Vagina (tissue), 2 donors: Measurements from ENCODE around the gene ENTPD1. TPM values are rescaled to one million over a fixed set of nuclear protein-coding genes. Genes with fewer than 3 reads are reported as not detected.
A peak's percentile ranks its signal among the peaks of the same experiment; 100 is the strongest.
"Not testable (repeated sequence)": the region's sequence is repeated elsewhere in the genome, so short reads cannot be mapped to it uniquely, and the experiment has no call there.

ENCODE experiments used
- DNase-seq, 2 donors: peaks; one replicate each; pipeline ENCODE4 v3.0.0-alpha.2; 2017; ENCODE audit errors: extremely low spot score in 2 of 2
- H3K27ac ChIP-seq: fragments of 200-600 bp; sonication (generic); one replicate; pipeline ENCODE4 v1.5.1; 2019
- H3K27me3 ChIP-seq: fragments of 200-600 bp; sonication (generic); one replicate; pipeline ENCODE4 v1.5.1; 2019
- H3K36me3 ChIP-seq, 2 donors: fragments of 200-600 bp; sonication (generic); one replicate each; pipeline ENCODE4 v1.5.1; 2017 to 2019
- H3K4me1 ChIP-seq: fragments of 200-600 bp; sonication (generic); one replicate; pipeline ENCODE4 v1.5.1; 2019
- H3K4me3 ChIP-seq, 2 donors: fragments of 200-600 bp; sonication (generic); 1 replicate in 1 of 2; 2 replicates in 1 of 2; pipeline ENCODE4 v1.5.1; 2016 to 2019
- H3K9me3 ChIP-seq: fragments of 200-600 bp; sonication (generic); one replicate; pipeline ENCODE4 v1.5.1; 2019
- CTCF ChIP-seq, 3 experiments: fragments of 450-650 bp in 2 of 3; fragments of 200-600 bp in 1 of 3; sonication (generic) in 1 of 3; IDR thresholded peaks; one replicate each; pipeline ENCODE4 v1.5.1; 2017 to 2019; ENCODE audit warnings: antibody characterized with exemption in 3 of 3, mild to moderate bottlenecking in 2 of 3, moderate library complexity in 2 of 3
- POLR2A ChIP-seq, 2 donors: fragments of 450-650 bp; IDR thresholded peaks; one replicate each; pipeline ENCODE4 v1.6.1; 2017; ENCODE audit warnings: antibody characterized with exemption in 2 of 2, mild to moderate bottlenecking in 2 of 2, moderate library complexity in 2 of 2
- POLR2AphosphoS5 ChIP-seq, 2 donors: sonication (generic); formaldehyde crosslinking; IDR thresholded peaks; one replicate each; pipeline ENCODE4 v1.9.0; 2017; ENCODE audit warnings: antibody characterized with exemption in 2 of 2, mild to moderate bottlenecking in 2 of 2, low read depth in 1 of 2; ENCODE audit not compliant: insufficient read depth in 1 of 2
- intact Hi-C: fragments of 100-400 bp; cut with DNase I; formaldehyde crosslinking; loops from one replicate; pipeline ENCODE4 v1.15.1; 2023
- total RNA-seq: library from RNA; depleted of rRNA; stranded (reverse); fragments of >200 nt; gene quantifications from one replicate; pipeline ENCODE4 v1.2.3, GENCODE V29; 2016

Gene ENTPD1
- total RNA-seq, 1 donor from 2014 or later, result 17.7 TPM

- Histone ChIP-seq H3K9me3 (no peaks in the 10 kb centered on the region), H3K4me3 (peak overlapping the region; percentile 84), H3K4me1 (peaks cover 7% of the 10 kb centered on the region), H3K27me3 (no peaks in the 10 kb centered on the region), H3K36me3 (peaks cover 0 to 16% of the 10 kb centered on the region in 2 donors), H3K27ac (peak overlapping the region; percentile 86)
- intact Hi-C loops, result no loop called here
- TF ChIP-seq POLR2AphosphoS5 (IDR thresholded peaks at IDR 0.05; ENCODE audit: insufficient read depth in 1 of 2, low read depth in 1 of 2), result no peak
- no peak for TF ChIP-seq POLR2A (IDR thresholded peaks at IDR 0.05)
- no peak for TF ChIP-seq CTCF (IDR thresholded peaks at IDR 0.05)
- no peak for DNase-seq
Observed at GRCh38 chr10:95906677-95907455, 150.9 kb downstream of the ENTPD1 start.

- DNase-seq, result peak in 1 of 2 donors; percentile 89
- TF ChIP-seq POLR2A (IDR thresholded peaks at IDR 0.05) (no peak), POLR2AphosphoS5 (IDR thresholded peaks at IDR 0.05; ENCODE audit: insufficient read depth in 1 of 2, low read depth in 1 of 2) (peak; percentile 60 to 79)
- Histone ChIP-seq H3K4me1 (peaks cover 7% of the 10 kb centered on the region), H3K36me3 (peaks cover 0 to 14% of the 10 kb centered on the region in 2 donors), H3K27ac (peak within 1 kb of the TSS; percentile 86), H3K4me3 (peak within 1 kb of the TSS; percentile 84), H3K27me3 (no peaks in the 10 kb centered on the region), H3K9me3 (no peaks in the 10 kb centered on the region)
- intact Hi-C loops, result no loop called here
Observed at GRCh38 chr10:95907456-95908253, 151.7 kb downstream of the ENTPD1 start, which contains the start of gene CC2D2B. TSS of gene CC2D2B (plus strand) at chr10:95907975. CDS start at chr10:95911324, 3,349 bp downstream.

GRCh38 chr10:95908450-95908849 is 152.5 kb downstream of the ENTPD1 start:
- Histone ChIP-seq H3K27ac (no peak overlapping the region), H3K36me3 (peaks cover 0 to 6% of the 10 kb centered on the region in 2 donors), H3K9me3 (no peaks in the 10 kb centered on the region), H3K4me1 (peaks cover 7% of the 10 kb centered on the region), H3K4me3 (peak overlapping the region in 1 of 2 donors; percentile 84), H3K27me3 (no peaks in the 10 kb centered on the region)
- no peak for DNase-seq
- TF ChIP-seq CTCF (IDR thresholded peaks at IDR 0.05) (no peak), POLR2AphosphoS5 (IDR thresholded peaks at IDR 0.05; ENCODE audit: insufficient read depth in 1 of 2, low read depth in 1 of 2) (no peak), POLR2A (IDR thresholded peaks at IDR 0.05) (no peak)
- intact Hi-C loops, result no loop called here

- no peaks in the 10 kb centered on the region for H3K27me3 ChIP-seq
- no peak overlapping the region for H3K27ac ChIP-seq
- H3K4me1 ChIP-seq, result peaks cover 7% of the 10 kb centered on the region
- no peak for DNase-seq
- no peaks in the 10 kb centered on the region for H3K9me3 ChIP-seq
- intact Hi-C loops, result no loop called here
- TF ChIP-seq CTCF (IDR thresholded peaks at IDR 0.05), result no peak
- TF ChIP-seq POLR2AphosphoS5 (IDR thresholded peaks at IDR 0.05; ENCODE audit: insufficient read depth in 1 of 2, low read depth in 1 of 2), result no peak
- TF ChIP-seq POLR2A (IDR thresholded peaks at IDR 0.05), result no peak
- H3K4me3 ChIP-seq, result no peak overlapping the region
- H3K36me3 ChIP-seq, result no peaks in the 10 kb centered on the region
Observed at GRCh38 chr10:95909561-95909960, 153.6 kb downstream of the ENTPD1 start.

- H3K27me3 ChIP-seq, DNase-seq, intact Hi-C loops, H3K36me3 ChIP-seq, H3K27ac ChIP-seq, H3K4me1 ChIP-seq, H3K4me3 ChIP-seq, H3K9me3 ChIP-seq: not testable (repeated sequence)
Observed at GRCh38 chr10:95916039-95916438, 160.1 kb downstream of the ENTPD1 start.

Other genes with a start within 250 kb of the ENTPD1 start
- 116 TPM for gene SORBS1, start 194.8 kb upstream of the ENTPD1 start, total RNA-seq
- gene ALDH18A1, start 99.5 kb upstream of the ENTPD1 start, total RNA-seq, result 21.4 TPM
- gene TCTN3, start 62.2 kb upstream of the ENTPD1 start, total RNA-seq, result 15.2 TPM
- 2.5 TPM for gene CC2D2B, start 151.8 kb downstream of the ENTPD1 start, total RNA-seq